Stimulated activated naive CD8-positive, alpha-beta T cell treated with anti-CD3 and anti-CD28 coated beads, Interleukin-15, Interleukin-2, amounts not matched to agents 100 ng/mL and 50 ng/mL, for 24 hours (primary cell): ENCODE results near the gene MISP.

Source experiments
- H3K27ac Mint-ChIP-seq: one replicate; pipeline ENCODE4 v1.8.0; 2021; ENCODE audit warnings: mild to moderate bottlenecking, mixed read lengths
- H3K27me3 Mint-ChIP-seq: one replicate; pipeline ENCODE4 v1.8.0; 2021; ENCODE audit warnings: mixed read lengths
- H3K36me3 Mint-ChIP-seq: one replicate; pipeline ENCODE4 v1.8.0; 2021; ENCODE audit warnings: low read depth, mixed read lengths
- H3K4me1 Mint-ChIP-seq: one replicate; pipeline ENCODE4 v1.8.0; 2021; ENCODE audit warnings: low read depth, mixed read lengths
- H3K4me3 Mint-ChIP-seq: one replicate; pipeline ENCODE4 v1.8.0; 2021; ENCODE audit warnings: mild to moderate bottlenecking, mixed read lengths
- H3K9me3 Mint-ChIP-seq: one replicate; pipeline ENCODE4 v1.8.0; 2021; ENCODE audit warnings: mixed read lengths

Gene MISP

DNA sequence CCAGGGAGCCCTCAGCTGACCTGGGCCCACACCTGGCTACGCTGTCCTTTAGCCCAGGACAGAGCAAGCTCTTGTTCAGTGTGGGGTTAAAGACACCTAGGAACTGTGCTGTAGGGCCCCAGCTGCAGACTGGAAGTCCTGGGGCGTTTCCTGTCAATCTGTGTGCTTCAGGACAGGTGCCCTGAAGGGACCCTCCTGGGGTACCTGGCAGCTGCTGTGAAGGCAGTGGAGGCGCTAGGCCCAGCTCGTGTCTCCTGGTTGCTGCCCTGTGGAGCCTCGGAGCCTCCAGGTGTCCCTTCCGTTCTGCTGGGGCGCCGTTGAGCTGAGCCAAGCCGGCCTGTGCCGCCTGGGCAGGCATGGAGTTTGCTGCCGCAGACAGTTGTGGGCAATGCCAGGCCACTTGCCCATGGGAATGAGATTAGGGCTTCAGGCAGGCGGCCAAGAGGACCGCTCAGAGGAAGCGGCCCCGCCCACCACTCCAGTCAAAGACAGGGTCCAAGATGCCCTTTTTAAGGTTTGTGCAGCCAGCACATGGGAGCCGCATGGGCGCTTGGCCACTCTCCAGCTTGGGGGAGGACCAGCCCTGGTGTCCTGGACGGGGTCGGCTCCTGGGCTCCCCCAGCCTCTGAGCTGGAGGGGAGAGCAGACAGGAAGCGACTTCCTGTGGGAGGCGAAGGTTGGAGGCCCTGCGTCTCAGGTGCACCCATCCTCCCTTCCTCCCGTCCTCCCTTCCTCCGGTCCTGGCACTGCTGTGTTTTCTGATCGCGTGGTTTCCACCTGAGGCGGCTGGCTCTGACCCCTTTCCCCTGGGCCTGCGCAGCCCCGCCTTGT is 50.3 kb downstream of the MISP start:
- peak overlapping the region; percentile 92 for H3K4me3 Mint-ChIP-seq
- no peaks in the 10 kb centered on the region for H3K27me3 Mint-ChIP-seq
- H3K4me1 Mint-ChIP-seq = peaks cover 45% of the 10 kb centered on the region
- H3K9me3 Mint-ChIP-seq = no peaks in the 10 kb centered on the region
- H3K36me3 Mint-ChIP-seq = peaks cover 52% of the 10 kb centered on the region
- peak overlapping the region; percentile 81 for H3K27ac Mint-ChIP-seq

DNA sequence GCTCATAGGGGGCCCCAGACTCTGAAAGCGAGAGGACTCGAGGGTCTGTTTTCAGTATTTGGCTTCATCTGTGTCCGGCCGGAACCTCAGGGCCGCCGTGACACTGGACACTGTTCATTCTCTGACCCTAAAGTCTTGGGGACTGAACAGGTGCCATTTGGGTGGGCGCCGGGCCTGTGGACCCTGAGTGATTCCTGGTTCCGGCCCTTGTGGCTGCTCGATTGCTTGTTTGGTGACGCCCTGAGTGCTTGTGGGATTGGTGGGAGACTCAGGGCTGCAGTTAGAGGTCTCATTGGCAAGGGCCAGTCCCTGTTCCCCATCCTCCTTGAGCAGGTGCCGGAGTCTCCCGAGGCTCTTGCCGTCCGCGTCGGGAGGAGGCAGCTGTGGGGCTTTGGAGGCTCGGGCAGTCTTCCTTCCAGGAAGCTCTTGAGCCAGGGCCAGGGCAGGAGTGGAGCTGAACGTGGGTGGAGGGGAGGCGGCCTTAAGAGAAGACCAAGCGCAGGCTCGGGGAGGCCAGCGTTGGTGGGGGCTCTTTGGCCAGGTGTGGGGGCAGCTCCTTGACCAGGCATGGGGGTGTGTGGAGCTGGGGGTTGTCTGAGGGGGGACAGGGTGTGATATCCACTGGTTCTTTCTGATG is 51.1 kb downstream of the MISP start:
- H3K4me1 Mint-ChIP-seq = peaks cover 40% of the 10 kb centered on the region
- peaks cover 58% of the 10 kb centered on the region for H3K36me3 Mint-ChIP-seq
- no peaks in the 10 kb centered on the region for H3K9me3 Mint-ChIP-seq
- no peaks in the 10 kb centered on the region for H3K27me3 Mint-ChIP-seq
- peak overlapping the region; percentile 81 for H3K27ac Mint-ChIP-seq
- H3K4me3 Mint-ChIP-seq = peak overlapping the region; percentile 92

DNA sequence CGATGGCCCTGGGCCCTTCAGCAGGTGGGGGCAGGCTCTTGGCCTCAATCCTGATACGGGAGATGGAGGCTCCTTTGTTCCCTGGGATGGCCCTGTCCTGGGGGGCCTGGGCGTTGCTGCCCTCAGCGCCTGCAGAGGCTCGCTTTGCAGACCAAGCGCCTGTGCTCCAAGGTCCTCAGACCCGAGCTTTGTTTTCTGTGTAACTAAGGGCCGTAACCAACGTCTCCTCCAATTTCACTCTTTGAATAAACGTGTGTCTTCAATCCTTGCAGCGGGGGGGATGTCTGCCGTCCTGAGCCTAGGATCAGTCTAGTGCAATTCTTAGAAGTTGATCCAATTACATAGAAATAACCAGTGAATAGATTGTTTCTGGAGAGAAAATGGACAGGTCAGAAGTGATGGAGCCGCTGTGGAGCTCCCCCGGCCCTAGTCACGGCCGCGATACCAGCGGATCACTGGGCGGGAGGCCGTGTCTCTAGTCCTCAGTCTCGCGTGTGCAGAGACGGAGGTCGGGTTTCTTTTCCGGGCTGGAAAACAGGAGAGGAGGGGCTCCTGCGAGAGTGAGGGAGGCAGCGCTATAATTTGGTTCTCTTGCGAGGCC is 51.7 kb downstream of the MISP start:
- Mint-ChIP-seq H3K27me3 (no peaks in the 10 kb centered on the region), H3K4me1 (peaks cover 44% of the 10 kb centered on the region), H3K4me3 (peak overlapping the region; percentile 52), H3K27ac (peak overlapping the region; percentile 76), H3K36me3 (peaks cover 64% of the 10 kb centered on the region), H3K9me3 (no peaks in the 10 kb centered on the region)

DNA sequence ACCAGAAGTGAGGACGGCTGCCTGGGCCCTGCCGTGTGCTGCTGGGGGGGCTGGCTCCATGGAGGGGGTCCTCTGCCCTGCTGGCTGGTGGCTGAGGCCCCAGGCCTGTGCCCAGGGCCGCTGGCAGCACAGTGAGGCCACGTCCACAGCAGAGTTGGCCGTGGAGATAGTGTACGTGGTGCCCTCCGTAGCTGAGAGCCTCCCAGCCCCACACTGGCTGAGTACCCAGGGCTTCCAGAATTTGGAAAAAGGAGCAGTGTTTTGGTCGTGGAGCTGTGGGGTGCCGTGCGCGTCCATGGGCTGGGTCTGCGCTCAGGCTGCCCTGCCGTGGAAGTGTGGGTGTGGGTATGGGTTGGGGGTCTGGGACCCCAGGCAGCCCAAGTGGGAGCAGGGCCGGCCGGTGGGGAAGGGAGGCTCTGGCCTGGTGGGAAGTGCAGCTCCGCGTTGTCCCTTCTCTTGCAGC is 52.2 kb downstream of the MISP start:
- Mint-ChIP-seq H3K4me1 (peaks cover 47% of the 10 kb centered on the region), H3K36me3 (peaks cover 69% of the 10 kb centered on the region), H3K27ac (no peak overlapping the region), H3K9me3 (no peaks in the 10 kb centered on the region), H3K27me3 (no peaks in the 10 kb centered on the region), H3K4me3 (no peak overlapping the region)

DNA sequence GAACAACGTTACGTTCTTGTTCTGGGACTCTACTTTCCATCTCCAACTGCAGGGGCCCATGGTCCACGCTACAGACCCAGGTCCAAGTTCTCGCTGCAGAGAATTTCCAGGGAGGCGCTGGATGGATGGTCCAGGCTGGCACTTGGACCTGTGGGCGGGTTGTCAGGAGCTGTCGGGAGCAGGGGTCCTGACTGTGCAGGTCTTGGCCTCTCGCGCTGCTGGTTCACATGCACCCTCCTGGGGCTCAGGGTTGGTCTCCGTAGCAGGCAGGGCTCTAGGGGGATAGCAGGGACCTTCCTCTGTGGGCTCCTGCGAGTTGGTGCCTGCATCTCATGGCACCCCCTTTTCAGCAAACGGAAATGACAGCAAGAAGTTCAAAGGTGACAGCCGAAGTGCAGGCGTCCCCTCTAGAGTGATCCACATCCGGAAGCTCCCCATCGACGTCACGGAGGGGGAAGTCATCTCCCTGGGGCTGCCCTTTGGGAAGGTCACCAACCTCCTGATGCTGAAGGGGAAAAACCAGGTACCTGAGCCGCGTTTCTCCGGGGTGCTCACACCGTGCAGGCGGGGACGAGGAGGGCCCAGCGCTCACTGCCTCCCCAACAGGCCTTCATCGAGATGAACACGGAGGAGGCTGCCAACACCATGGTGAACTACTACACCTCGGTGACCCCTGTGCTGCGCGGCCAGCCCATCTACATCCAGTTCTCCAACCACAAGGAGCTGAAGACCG is 52.9 kb downstream of the MISP start:
- Mint-ChIP-seq H3K4me3 (no peak overlapping the region), H3K27ac (no peak overlapping the region), H3K4me1 (peaks cover 47% of the 10 kb centered on the region), H3K27me3 (no peaks in the 10 kb centered on the region), H3K9me3 (no peaks in the 10 kb centered on the region), H3K36me3 (peaks cover 63% of the 10 kb centered on the region)

DNA sequence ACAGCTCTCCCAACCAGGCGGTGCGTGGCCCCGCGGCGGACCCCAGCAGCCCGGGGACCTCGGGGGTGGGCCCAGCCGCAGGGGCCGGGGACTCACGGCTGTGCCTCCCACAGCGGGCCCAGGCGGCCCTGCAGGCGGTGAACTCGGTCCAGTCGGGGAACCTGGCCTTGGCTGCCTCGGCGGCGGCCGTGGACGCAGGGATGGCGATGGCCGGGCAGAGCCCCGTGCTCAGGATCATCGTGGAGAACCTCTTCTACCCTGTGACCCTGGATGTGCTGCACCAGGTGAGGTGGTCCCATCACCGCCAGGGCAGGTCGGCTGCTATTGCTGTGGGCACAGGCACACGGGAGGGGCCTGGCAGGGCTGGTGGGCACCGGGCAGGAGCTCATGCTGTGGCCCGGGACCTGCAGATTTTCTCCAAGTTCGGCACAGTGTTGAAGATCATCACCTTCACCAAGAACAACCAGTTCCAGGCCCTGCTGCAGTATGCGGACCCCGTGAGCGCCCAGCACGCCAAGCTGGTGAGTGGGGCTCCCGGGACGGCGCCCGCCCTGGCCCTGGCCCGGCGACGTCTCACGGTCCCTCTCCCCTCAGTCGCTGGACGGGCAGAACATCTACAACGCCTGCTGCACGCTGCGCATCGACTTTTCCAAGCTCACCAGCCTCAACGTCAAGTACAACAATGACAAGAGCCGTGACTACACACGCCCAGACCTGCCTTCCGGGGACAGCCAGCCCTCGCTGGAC is 53.7 kb downstream of the MISP start:
- H3K9me3 Mint-ChIP-seq = no peaks in the 10 kb centered on the region
- peaks cover 60% of the 10 kb centered on the region for H3K36me3 Mint-ChIP-seq
- no peaks in the 10 kb centered on the region for H3K27me3 Mint-ChIP-seq
- H3K4me3 Mint-ChIP-seq = no peak overlapping the region
- peaks cover 40% of the 10 kb centered on the region for H3K4me1 Mint-ChIP-seq
- no peak overlapping the region for H3K27ac Mint-ChIP-seq

DNA sequence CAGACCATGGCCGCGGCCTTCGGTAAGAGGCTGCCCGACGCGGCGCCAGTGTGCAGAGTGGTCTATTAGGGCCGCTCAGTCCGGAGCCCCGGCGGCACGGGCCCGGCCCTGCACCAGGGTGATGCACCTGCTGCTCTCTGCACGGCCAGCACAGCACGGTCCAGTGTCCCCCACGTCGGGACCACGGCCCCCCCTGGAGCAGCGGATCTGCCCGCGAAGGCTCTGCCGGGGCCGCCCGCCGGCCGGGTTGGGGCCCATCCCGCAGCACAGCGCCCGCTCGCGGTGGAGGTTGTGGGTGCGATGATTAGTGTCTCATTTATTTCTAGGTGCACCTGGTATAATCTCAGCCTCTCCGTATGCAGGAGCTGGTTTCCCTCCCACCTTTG is 54.2 kb downstream of the MISP start:
- no peak overlapping the region for H3K4me3 Mint-ChIP-seq
- H3K27me3 Mint-ChIP-seq = no peaks in the 10 kb centered on the region
- no peaks in the 10 kb centered on the region for H3K9me3 Mint-ChIP-seq
- peaks cover 34% of the 10 kb centered on the region for H3K4me1 Mint-ChIP-seq
- no peak overlapping the region for H3K27ac Mint-ChIP-seq
- H3K36me3 Mint-ChIP-seq = peaks cover 60% of the 10 kb centered on the region

DNA sequence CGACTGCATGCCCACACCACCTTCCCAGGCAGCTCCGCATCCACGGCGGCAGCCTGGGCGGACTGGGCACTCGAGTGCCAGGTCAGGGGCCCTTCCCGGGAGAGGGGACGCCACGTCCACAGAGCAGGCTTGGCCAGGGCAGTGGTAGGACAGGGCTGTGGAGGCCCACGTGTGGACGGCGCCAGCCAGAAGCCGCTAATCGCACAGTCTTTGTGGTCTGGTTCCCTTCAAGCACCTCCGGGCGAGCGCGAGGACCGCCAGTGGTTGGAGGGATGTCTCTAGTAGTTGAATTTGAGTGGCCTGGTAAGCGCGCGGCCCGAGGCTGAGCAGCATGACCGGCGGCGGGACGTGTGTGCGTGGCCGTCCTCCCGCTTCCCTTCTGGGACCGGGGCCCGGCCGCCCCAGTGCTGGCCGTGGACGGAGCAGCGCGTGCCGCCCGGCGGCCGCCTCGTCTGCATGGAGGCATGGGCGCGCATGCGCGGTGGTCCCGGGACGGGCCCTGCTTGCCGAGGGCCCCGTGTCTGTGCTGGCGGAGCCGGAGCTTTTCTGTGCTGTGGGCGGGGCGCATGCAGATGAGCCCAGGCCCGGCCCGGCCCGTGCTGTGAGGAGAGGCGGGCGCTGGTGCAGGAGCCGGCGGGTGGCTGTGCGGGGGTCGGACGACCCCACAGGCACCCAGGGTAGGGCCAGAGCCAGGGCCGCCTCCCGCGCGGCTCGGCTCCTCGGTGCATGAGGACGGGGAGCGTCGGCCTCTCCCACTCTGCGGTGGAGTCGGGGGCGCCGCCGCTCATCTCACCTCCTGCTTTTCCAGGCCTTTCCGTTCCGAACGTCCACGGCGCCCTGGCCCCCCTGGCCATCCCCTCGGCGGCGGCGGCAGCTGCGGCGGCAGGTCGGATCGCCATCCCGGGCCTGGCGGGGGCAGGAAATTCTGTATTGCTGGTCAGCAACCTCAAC is 55.0 kb downstream of the MISP start:
- Mint-ChIP-seq H3K9me3 (no peaks in the 10 kb centered on the region), H3K4me1 (peaks cover 28% of the 10 kb centered on the region), H3K36me3 (peaks cover 59% of the 10 kb centered on the region), H3K27ac (no peak overlapping the region), H3K27me3 (no peaks in the 10 kb centered on the region), H3K4me3 (no peak overlapping the region)

GRCh38 chr19:806815-807421 is 56.0 kb downstream of the MISP start:
- no peaks in the 10 kb centered on the region for H3K9me3 Mint-ChIP-seq
- no peak overlapping the region for H3K4me3 Mint-ChIP-seq
- peaks cover 62% of the 10 kb centered on the region for H3K36me3 Mint-ChIP-seq
- H3K27me3 Mint-ChIP-seq = no peaks in the 10 kb centered on the region
- H3K4me1 Mint-ChIP-seq = peaks cover 22% of the 10 kb centered on the region
- no peak overlapping the region for H3K27ac Mint-ChIP-seq

- no peaks in the 10 kb centered on the region for H3K27me3 Mint-ChIP-seq
- H3K36me3 Mint-ChIP-seq = peaks cover 60% of the 10 kb centered on the region
- H3K27ac Mint-ChIP-seq = no peak overlapping the region
- no peaks in the 10 kb centered on the region for H3K9me3 Mint-ChIP-seq
- H3K4me3 Mint-ChIP-seq = no peak overlapping the region
- H3K4me1 Mint-ChIP-seq = peaks cover 15% of the 10 kb centered on the region
Measured at GRCh38 chr19:807627-808422, 56.9 kb downstream of the MISP start.

DNA sequence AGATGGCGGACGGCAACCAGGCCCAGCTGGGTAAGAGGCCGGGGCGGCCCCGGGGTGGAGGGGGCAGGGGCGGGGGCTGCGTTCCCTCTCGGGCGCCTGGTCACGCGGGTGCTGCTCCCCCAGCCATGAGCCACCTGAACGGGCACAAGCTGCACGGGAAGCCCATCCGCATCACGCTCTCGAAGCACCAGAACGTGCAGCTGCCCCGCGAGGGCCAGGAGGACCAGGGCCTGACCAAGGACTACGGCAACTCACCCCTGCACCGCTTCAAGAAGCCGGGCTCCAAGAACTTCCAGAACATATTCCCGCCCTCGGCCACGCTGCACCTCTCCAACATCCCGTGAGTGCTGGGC is 57.5 kb downstream of the MISP start:
- Mint-ChIP-seq H3K4me1 (peaks cover 11% of the 10 kb centered on the region), H3K9me3 (no peaks in the 10 kb centered on the region), H3K27ac (no peak overlapping the region), H3K36me3 (peaks cover 56% of the 10 kb centered on the region), H3K4me3 (no peak overlapping the region), H3K27me3 (no peaks in the 10 kb centered on the region)

DNA sequence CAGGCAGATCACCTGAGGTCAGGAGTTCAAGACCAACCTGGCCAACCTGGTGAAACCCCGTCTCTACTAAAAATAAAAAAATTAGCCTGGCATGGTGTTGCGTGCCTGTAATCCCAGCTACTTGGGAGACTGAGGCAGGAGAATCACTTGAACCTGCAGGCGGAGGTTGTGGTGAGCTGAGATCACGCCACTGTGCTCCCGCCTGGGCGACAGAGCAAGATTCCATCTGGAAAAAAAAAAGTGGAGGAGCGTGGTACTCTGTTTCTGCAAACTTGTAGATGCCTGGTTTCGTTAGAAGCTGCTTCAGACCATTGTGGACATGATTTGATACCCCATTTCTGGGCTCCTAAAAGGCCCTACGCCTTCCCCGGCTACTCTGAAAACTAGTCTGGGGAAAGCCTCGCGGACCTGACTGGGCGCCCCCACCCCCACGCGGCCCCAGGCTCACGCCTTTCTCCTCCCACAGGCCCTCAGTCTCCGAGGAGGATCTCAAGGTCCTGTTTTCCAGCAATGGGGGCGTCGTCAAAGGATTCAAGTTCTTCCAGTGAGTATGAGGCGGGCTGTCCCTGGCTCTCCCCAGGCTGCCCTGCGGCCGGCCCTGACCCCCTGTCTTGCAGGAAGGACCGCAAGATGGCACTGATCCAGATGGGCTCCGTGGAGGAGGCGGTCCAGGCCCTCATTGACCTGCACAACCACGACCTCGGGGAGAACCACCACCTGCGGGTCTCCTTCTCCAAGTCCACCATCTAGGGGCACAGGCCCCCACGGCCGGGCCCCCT is 59.4 kb downstream of the MISP start:
- no peaks in the 10 kb centered on the region for H3K27me3 Mint-ChIP-seq
- H3K27ac Mint-ChIP-seq = no peak overlapping the region
- peaks cover 7% of the 10 kb centered on the region for H3K4me1 Mint-ChIP-seq
- H3K4me3 Mint-ChIP-seq = no peak overlapping the region
- no peaks in the 10 kb centered on the region for H3K9me3 Mint-ChIP-seq
- peaks cover 59% of the 10 kb centered on the region for H3K36me3 Mint-ChIP-seq
